HL-60/S4 treated with phorbol 12-myristate 13-acetate at 8.2 ng/mL for 4 days and 3 days (cell line): Measurements from ENCODE around the gene SIRPG.
"Not testable (repeated sequence)": the region's sequence is repeated elsewhere in the genome, so short reads cannot be mapped to it uniquely, and the experiment has no call there.

ENCODE experiments used
- in situ Hi-C: fragments of 300-500 bp; cut with MboI; formaldehyde crosslinking; loops from 2 replicates; pipeline ENCODE4 v1.15.0; 2022; ENCODE audit warnings: low sequenced_read_pairs

Gene SIRPG

DNA sequence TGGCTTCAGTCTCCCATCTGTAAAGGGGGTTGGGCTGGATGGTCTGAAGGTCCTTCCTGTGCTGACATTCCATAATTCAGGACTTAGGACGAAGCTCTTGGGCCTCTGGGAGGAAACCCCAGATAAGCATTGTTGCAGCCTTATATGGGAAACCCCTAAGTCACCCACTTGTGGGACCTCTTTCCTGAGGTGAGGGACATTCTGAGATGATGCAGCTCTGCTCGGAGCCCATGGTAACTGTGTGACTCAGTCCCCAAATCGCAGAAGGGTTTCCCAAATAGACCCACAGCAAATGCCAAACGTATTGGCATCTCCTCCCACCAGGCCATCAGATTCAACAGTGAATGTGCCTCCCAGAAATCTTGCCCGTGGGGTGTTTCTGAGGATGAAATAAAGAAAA is 47.2 kb downstream of the SIRPG start:
- in situ Hi-C loops: not testable (repeated sequence)

DNA sequence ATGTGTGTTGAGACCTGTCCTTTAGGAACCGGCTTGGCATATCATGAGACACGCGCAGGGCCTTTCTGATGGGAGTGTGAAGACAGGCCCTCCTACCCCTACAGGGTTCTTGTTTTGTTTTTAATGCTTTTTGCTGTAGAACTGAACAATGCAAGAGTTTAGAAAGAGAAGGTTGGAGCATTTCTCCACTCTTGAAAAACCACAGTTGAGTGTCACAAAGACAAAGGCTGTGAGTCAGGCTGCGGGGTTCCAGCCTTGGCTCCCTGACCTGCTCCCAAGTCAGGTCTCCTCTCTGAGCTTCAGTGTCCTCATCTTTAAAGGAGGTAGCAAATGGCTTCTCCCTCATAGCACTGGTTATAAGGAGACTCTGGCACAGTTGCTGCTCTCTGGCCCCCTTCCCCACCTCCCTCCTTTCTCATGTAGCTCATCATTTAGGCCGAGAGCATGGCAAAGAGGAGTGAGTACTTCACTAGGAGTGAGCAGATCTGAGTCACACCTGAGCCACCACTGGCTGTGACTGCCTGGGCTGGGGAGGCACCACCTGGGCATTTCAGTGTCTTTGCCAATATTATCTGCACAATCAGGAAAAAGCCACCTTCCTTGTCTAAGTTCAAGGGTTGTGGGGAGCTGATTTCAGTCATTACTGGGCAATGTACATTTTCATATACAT is 48.8 kb downstream of the SIRPG start:
- in situ Hi-C loops: not testable (repeated sequence)

- in situ Hi-C loops: no loop called here
Observed at GRCh38 chr20:1600736-1601135, 56.8 kb downstream of the SIRPG start.

DNA sequence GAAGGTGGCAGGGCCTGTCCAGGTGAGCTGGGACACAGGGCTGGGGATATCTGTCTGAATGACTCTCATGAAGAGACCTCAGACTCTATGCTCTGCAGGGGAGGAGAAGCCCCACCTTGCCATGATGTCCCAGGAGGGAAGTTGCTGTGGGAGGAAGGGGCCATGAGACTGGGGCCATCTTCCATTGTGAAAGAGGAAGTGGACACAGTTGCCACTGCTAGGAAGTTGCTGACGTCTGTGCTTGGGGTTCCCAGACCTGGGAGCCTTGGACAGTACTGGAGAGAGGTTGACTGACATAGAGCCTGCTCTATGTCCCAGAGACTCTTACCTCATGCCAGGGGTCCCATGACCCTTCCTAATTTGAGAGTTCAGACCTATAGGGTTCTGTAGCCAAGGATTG is 62.2 kb downstream of the SIRPG start:
- in situ Hi-C loops: no loop called here

GRCh38 chr20:1588533-1589460 is 68.8 kb downstream of the SIRPG start:
- in situ Hi-C loops: no loop called here

DNA sequence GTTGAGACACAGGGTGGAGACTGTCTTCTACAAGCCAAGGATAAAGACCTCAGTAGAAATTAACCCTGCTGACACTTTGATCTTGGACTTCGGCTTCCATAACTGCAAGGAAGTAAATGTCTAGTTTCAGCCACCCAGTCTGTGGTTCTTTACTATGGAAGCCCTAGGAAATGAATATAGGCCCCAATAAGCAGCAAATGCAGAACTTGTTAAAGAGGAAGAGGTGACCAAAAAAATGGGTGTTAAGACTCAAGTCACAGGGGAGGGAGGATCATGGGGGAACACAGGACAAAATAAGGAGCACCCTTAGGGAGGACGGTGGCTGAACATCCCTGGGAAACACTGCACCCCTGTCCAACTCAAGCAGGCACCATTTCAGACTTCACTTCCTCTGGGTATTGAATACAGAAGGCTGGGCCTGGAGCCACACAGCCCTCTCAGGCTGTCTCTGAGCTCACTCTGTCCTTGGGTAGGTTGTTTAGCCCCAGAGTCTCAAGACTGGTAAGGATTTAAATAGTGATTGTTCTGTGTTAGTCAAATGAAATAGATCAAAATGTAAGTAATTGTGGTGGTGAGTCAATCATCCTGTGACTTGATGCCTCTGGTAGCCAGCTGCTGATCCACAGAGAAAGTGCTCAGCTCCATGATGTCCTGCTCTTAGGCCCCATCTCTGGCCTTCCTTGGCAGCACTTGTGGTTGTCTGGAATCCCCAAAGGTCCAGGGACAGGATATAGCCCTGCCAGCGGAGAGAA is 69.6 kb downstream of the SIRPG start:
- in situ Hi-C loops: no loop called here

- in situ Hi-C loops: no loop called here
Observed at GRCh38 chr20:1579488-1579887, 78.1 kb downstream of the SIRPG start.
